ENCODE data around the gene RBPMS2.

DNA sequence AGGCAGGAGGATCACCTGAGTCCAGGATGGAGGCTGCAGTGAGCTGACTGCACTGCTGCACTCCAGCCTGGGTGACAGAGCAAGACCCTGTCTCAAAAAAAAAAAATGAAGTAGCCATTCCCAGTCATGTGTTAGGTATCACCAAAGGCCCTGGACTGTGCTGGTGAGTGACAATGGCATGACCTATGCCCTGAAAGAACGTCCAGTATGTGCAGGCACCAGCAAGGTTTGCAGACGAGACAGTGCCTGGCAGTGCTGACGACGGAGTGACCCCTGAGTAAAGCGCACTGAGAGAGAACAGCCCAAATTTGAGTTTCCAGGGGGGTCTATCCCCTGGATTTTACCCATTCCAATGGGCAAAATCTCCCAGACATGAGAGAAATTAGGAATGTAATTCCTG, 45.2 kb downstream of the RBPMS2 start:
- TF ChIP-seq, protein P1, sequence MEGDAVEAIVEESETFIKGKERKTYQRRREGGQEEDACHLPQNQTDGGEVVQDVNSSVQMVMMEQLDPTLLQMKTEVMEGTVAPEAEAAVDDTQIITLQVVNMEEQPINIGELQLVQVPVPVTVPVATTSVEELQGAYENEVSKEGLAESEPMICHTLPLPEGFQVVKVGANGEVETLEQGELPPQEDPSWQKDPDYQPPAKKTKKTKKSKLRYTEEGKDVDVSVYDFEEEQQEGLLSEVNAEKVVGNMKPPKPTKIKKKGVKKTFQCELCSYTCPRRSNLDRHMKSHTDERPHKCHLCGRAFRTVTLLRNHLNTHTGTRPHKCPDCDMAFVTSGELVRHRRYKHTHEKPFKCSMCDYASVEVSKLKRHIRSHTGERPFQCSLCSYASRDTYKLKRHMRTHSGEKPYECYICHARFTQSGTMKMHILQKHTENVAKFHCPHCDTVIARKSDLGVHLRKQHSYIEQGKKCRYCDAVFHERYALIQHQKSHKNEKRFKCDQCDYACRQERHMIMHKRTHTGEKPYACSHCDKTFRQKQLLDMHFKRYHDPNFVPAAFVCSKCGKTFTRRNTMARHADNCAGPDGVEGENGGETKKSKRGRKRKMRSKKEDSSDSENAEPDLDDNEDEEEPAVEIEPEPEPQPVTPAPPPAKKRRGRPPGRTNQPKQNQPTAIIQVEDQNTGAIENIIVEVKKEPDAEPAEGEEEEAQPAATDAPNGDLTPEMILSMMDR (optimal IDR thresholded peaks at IDR 0.05 in 1 of 3, IDR thresholded peaks at IDR 0.05 in 1 of 3, conservative IDR thresholded peaks at IDR 0.05 in 1 of 3; ENCODE audit: extremely low read depth in 1 of 3, insufficient read depth in 2 of 3, low read length in 3 of 3), result no peak
- TF ChIP-seq EZH2 (IDR thresholded peaks at IDR 0.05; ENCODE audit: low read length), result no peak

Measured in keratinocyte (primary cell).